CD8-positive, alpha-beta memory T cell (primary cell): ENCODE results near the gene RECQL. TPM values are rescaled to one million over a fixed set of nuclear protein-coding genes. Genes with fewer than 3 reads are reported as not detected.
A peak's percentile ranks its signal among the peaks of the same experiment; 100 is the strongest.

ENCODE experiments used
- CTCF ChIA-PET: fragments of 350-600 bp; sonication (Branson Sonifier 250); formaldehyde crosslinking; loops from one replicate; lab custom pipeline; 2021; ENCODE audit warnings: antibody characterized with exemption; lab: Charles Lee
- POLR2A ChIA-PET: fragments of 350-600 bp; sonication (Branson Sonifier 250); formaldehyde crosslinking; loops from one replicate; lab custom pipeline; 2021; ENCODE audit warnings: antibody characterized with exemption; lab: Charles Lee
- DNase-seq, 5 donors: peaks; one replicate each; pipeline versions ENCODE4 v3.0.0 to v3.0.0-alpha.2; 2020 to 2022; ENCODE audit warnings: mixed read lengths in 1 of 5
- H3K27ac ChIP-seq: one replicate; pipeline ENCODE4 v1.7.0; 2013; ENCODE audit warnings: low read depth, mild to moderate bottlenecking, low read length, moderate library complexity
- H3K27me3 ChIP-seq: 2 replicates; pipeline ENCODE4 v1.7.0; 2013; ENCODE audit warnings: low read length, mild to moderate bottlenecking; ENCODE audit not compliant: insufficient read depth, poor library complexity, severe bottlenecking
- H3K36me3 ChIP-seq: 2 replicates; pipeline ENCODE4 v1.7.0; 2013; ENCODE audit warnings: mild to moderate bottlenecking, low read length, moderate library complexity; ENCODE audit not compliant: insufficient read depth
- H3K4me1 ChIP-seq: 2 replicates; pipeline ENCODE4 v1.7.0; 2013; ENCODE audit warnings: mild to moderate bottlenecking, low read length, moderate library complexity; ENCODE audit not compliant: insufficient read depth
- H3K4me3 ChIP-seq: 2 replicates; pipeline ENCODE4 v1.7.0; 2013; ENCODE audit warnings: mild to moderate bottlenecking, low read length
- H3K9me3 ChIP-seq: 2 replicates; pipeline ENCODE4 v1.7.0; 2013; ENCODE audit warnings: mild to moderate bottlenecking, low read length
- H3K27ac Mint-ChIP-seq, 8 donors: one replicate each; pipeline ENCODE4 v1.8.0; 2020 to 2021; ENCODE audit warnings: mixed read lengths in 8 of 8, mild to moderate bottlenecking in 6 of 8, inconsistent platforms in 3 of 8, moderate library complexity in 3 of 8
- H3K27me3 Mint-ChIP-seq, 2 donors: one replicate each; pipeline ENCODE4 v1.8.0; 2020 to 2021; ENCODE audit warnings: mixed read lengths in 2 of 2, mild to moderate bottlenecking in 1 of 2, moderate library complexity in 1 of 2
- H3K36me3 Mint-ChIP-seq, 3 donors: one replicate each; pipeline ENCODE4 v1.8.0; 2020 to 2021; ENCODE audit warnings: mixed read lengths in 3 of 3, inconsistent platforms in 1 of 3, mild to moderate bottlenecking in 1 of 3
- H3K4me1 Mint-ChIP-seq, 3 donors: one replicate each; pipeline ENCODE4 v1.8.0; 2020 to 2021; ENCODE audit warnings: mixed read lengths in 3 of 3, inconsistent platforms in 1 of 3, mild to moderate bottlenecking in 1 of 3
- H3K4me3 Mint-ChIP-seq, 7 donors: one replicate each; pipeline ENCODE4 v1.8.0; 2020 to 2021; ENCODE audit warnings: mixed read lengths in 7 of 7, mild to moderate bottlenecking in 6 of 7, moderate library complexity in 4 of 7, inconsistent platforms in 2 of 7
- H3K9me3 Mint-ChIP-seq, 5 donors: one replicate each; pipeline ENCODE4 v1.8.0; 2020 to 2022; ENCODE audit warnings: mixed read lengths in 5 of 5, mild to moderate bottlenecking in 3 of 5, moderate library complexity in 2 of 5, inconsistent platforms in 1 of 5
- polyA plus RNA-seq: library from polyadenylated mRNA; unstranded; fragments of 300-500 nt; fragmentation: Illumina TruSeq; gene quantifications from one replicate; pipeline ENCODE4 v1.2.3, GENCODE V29; 2021
- total RNA-seq, 2 experiments: library from RNA; stranded (reverse); gene quantifications; one replicate each; pipeline ENCODE4 v1.2.3, GENCODE V29; 2021

The RECQL gene
- total and polyA plus RNA-seq, 3 experiments from 2014 or later: 87.3 to 101 (median 95.1) TPM

- Mint-ChIP-seq H3K4me1 (no peaks in the 10 kb centered on the region), H3K27ac (no peak overlapping the region), H3K27me3 (peaks cover 4 to 5% of the 10 kb centered on the region in 2 donors), H3K9me3 (no peaks in the 10 kb centered on the region), H3K36me3 (peaks cover 0 to 3% (median 0%) of the 10 kb centered on the region in 3 donors), H3K4me3 (no peak overlapping the region)
- ChIA-PET POLR2A (no interaction called here), CTCF (interaction anchor here (1.4 kb wide), 1 partner anchor 140 kb away, joined by 3 read pairs; no protein-coding TSS in a partner anchor)
- Histone ChIP-seq H3K27me3 (no peaks in the 10 kb centered on the region), H3K4me1 (no peaks in the 10 kb centered on the region), H3K36me3 (no peaks in the 10 kb centered on the region), H3K9me3 (no peaks in the 10 kb centered on the region), H3K4me3 (no peak overlapping the region), H3K27ac (no peak overlapping the region)
- DNase-seq: no peak
These were observed 38.4 kb upstream of the RECQL start for GRCh38 chr12:21539797-21540196.

- H3K9me3 Mint-ChIP-seq: no peaks in the 10 kb centered on the region
- no peak overlapping the region for H3K4me3 ChIP-seq
- H3K27me3 Mint-ChIP-seq: peaks cover 5 to 7% of the 10 kb centered on the region in 2 donors
- no peaks in the 10 kb centered on the region for H3K9me3 ChIP-seq
- no peak for DNase-seq
- no peaks in the 10 kb centered on the region for H3K36me3 Mint-ChIP-seq
- no peak overlapping the region for H3K27ac ChIP-seq
- H3K27me3 ChIP-seq: no peaks in the 10 kb centered on the region
- no peaks in the 10 kb centered on the region for H3K4me1 Mint-ChIP-seq
- H3K4me1 ChIP-seq: no peaks in the 10 kb centered on the region
- H3K27ac Mint-ChIP-seq: no peak overlapping the region
- ChIA-PET CTCF (no interaction called here), POLR2A (no interaction called here)
- no peak overlapping the region for H3K4me3 Mint-ChIP-seq
- H3K36me3 ChIP-seq: no peaks in the 10 kb centered on the region
These were observed 36.7 kb upstream of the RECQL start for GRCh38 chr12:21538061-21538653.

GRCh38 chr12:21529456-21529855 is 28.0 kb upstream of the RECQL start:
- Mint-ChIP-seq H3K27me3 (peaks cover 10 to 49% of the 10 kb centered on the region in 2 donors), H3K4me1 (peaks cover 7 to 14% (median 9%) of the 10 kb centered on the region in 3 donors), H3K27ac (no peak overlapping the region), H3K9me3 (peaks cover 0 to 2% (median under 1%) of the 10 kb centered on the region in 5 donors), H3K36me3 (peaks cover 0 to 5% (median 0%) of the 10 kb centered on the region in 3 donors), H3K4me3 (no peak overlapping the region)
- H3K27me3 ChIP-seq: peaks cover 6% of the 10 kb centered on the region
- H3K4me3 ChIP-seq: no peak overlapping the region
- ChIA-PET CTCF (interaction anchor here (1.1 kb wide), 1 partner anchor 28 kb away, joined by 3 read pairs; the partner anchor contains the start of genes GOLT1B and RECQL), POLR2A (no interaction called here)
- H3K4me1 ChIP-seq: no peaks in the 10 kb centered on the region
- no peaks in the 10 kb centered on the region for H3K9me3 ChIP-seq
- H3K27ac ChIP-seq: no peak overlapping the region
- H3K36me3 ChIP-seq: no peaks in the 10 kb centered on the region
- DNase-seq: no peak

- Mint-ChIP-seq H3K4me3 (peak overlapping the region in 3 of 7 donors; percentile 27 to 71 (median 43)), H3K9me3 (peaks cover 0 to 5% (median 3%) of the 10 kb centered on the region in 5 donors), H3K27ac (no peak overlapping the region), H3K27me3 (peaks cover 9 to 49% of the 10 kb centered on the region in 2 donors), H3K36me3 (peaks cover 0 to 5% (median 0%) of the 10 kb centered on the region in 3 donors), H3K4me1 (peaks cover 7 to 14% (median 9%) of the 10 kb centered on the region in 3 donors)
- Histone ChIP-seq H3K9me3 (no peaks in the 10 kb centered on the region), H3K36me3 (no peaks in the 10 kb centered on the region), H3K27ac (no peak overlapping the region), H3K4me3 (no peak overlapping the region), H3K27me3 (peaks cover 6% of the 10 kb centered on the region), H3K4me1 (no peaks in the 10 kb centered on the region)
- POLR2A ChIA-PET: no interaction called here
- CTCF ChIA-PET: interaction anchor here (1.1 kb wide), 1 partner anchor 27 kb away, joined by 3 read pairs; the partner anchor contains the start of genes GOLT1B and RECQL
- no peak for DNase-seq
These were observed 27.5 kb upstream of the RECQL start for GRCh38 chr12:21528953-21529352.

- ChIA-PET POLR2A (interaction anchor here (0.7 kb wide), 1 partner anchor 27 kb away, joined by 3 read pairs; the partner anchor contains the start of gene RECQL), CTCF (interaction anchor here (1.0 kb wide), 1 partner anchor 153 kb away, joined by 5 read pairs; no protein-coding TSS in a partner anchor)
- DNase-seq: peak; percentile 25 to 65 (median 47)
- Histone ChIP-seq H3K27me3 (peaks cover 6% of the 10 kb centered on the region), H3K4me1 (no peaks in the 10 kb centered on the region), H3K9me3 (no peaks in the 10 kb centered on the region), H3K36me3 (no peaks in the 10 kb centered on the region), H3K27ac (no peak overlapping the region), H3K4me3 (peak overlapping the region; percentile 56)
- H3K9me3 Mint-ChIP-seq: peaks cover 0 to 5% (median 3%) of the 10 kb centered on the region in 5 donors
- peaks cover 7 to 45% of the 10 kb centered on the region in 2 donors for H3K27me3 Mint-ChIP-seq
- H3K36me3 Mint-ChIP-seq: peaks cover 0 to 5% (median 0%) of the 10 kb centered on the region in 3 donors
- no peak overlapping the region for H3K27ac Mint-ChIP-seq
- H3K4me3 Mint-ChIP-seq: peak overlapping the region; percentile 70 to 86 (median 73)
- peaks cover 7 to 14% (median 9%) of the 10 kb centered on the region in 3 donors for H3K4me1 Mint-ChIP-seq
These were observed 26.2 kb upstream of the RECQL start for GRCh38 chr12:21527451-21528180.

- Histone ChIP-seq H3K27ac (no peak overlapping the region), H3K36me3 (no peaks in the 10 kb centered on the region), H3K9me3 (no peaks in the 10 kb centered on the region), H3K4me3 (peak overlapping the region; percentile 56), H3K27me3 (peaks cover 6% of the 10 kb centered on the region), H3K4me1 (no peaks in the 10 kb centered on the region)
- H3K27ac Mint-ChIP-seq: peak overlapping the region in 1 of 8 donors; percentile 70
- H3K27me3 Mint-ChIP-seq: peaks cover 7 to 41% of the 10 kb centered on the region in 2 donors
- peak overlapping the region; percentile 72 to 88 (median 76) for H3K4me3 Mint-ChIP-seq
- CTCF ChIA-PET: interaction anchor here (0.9 kb wide), 1 partner anchor 31 kb away, joined by 3 read pairs; no protein-coding TSS in a partner anchor
- no peak for DNase-seq
- peaks cover 7 to 14% (median 9%) of the 10 kb centered on the region in 3 donors for H3K4me1 Mint-ChIP-seq
- POLR2A ChIA-PET: interaction anchor here (0.5 to 0.8 kb wide), 2 partner anchors 25 to 1911 kb away, joined by 3 to 4 read pairs; partner anchors contain the start of genes GOLT1B and RECQL
- H3K9me3 Mint-ChIP-seq: peaks cover 0 to 5% (median 3%) of the 10 kb centered on the region in 5 donors
- H3K36me3 Mint-ChIP-seq: peaks cover 0 to 5% (median 0%) of the 10 kb centered on the region in 3 donors
These were observed 25.4 kb upstream of the RECQL start for GRCh38 chr12:21526721-21527345.

- Histone ChIP-seq H3K36me3 (no peaks in the 10 kb centered on the region), H3K27me3 (peaks cover 6% of the 10 kb centered on the region), H3K4me1 (no peaks in the 10 kb centered on the region), H3K27ac (no peak within 1 kb of the TSS), H3K9me3 (no peaks in the 10 kb centered on the region), H3K4me3 (peak within 1 kb of the TSS; percentile 56)
- CTCF ChIA-PET: interaction anchor here (0.9 to 1.0 kb wide), 2 partner anchors 18 to 32 kb away, joined by 3 read pairs; no protein-coding TSS in a partner anchor
- H3K36me3 Mint-ChIP-seq: peaks cover 0 to 5% (median 0%) of the 10 kb centered on the region in 3 donors
- no peak for DNase-seq
- H3K4me3 Mint-ChIP-seq: peak within 1 kb of the TSS; percentile 72 to 88 (median 76)
- H3K9me3 Mint-ChIP-seq: peaks cover 0 to 5% (median 3%) of the 10 kb centered on the region in 5 donors
- peak within 1 kb of the TSS in 2 of 8 donors; percentile 44 to 70 for H3K27ac Mint-ChIP-seq
- H3K4me1 Mint-ChIP-seq: peaks cover 7 to 14% (median 9%) of the 10 kb centered on the region in 3 donors
- peaks cover 7 to 36% of the 10 kb centered on the region in 2 donors for H3K27me3 Mint-ChIP-seq
- POLR2A ChIA-PET: interaction anchor here (0.8 kb wide), 1 partner anchor 25 kb away, joined by 3 read pairs; the partner anchor contains the start of genes GOLT1B and RECQL
These were observed 24.6 kb upstream of the RECQL start, which contains the start of gene SPX for GRCh38 chr12:21526053-21526452. Gene SPX, plus strand, starts transcription at chr12:21526296. Its CDS starts 177 bp downstream, at chr12:21526473.
